Right ventricle myocardium superior (tissue), 1 donor: ENCODE results near the gene UBN2. TPM values are rescaled to one million over a fixed set of nuclear protein-coding genes. Genes with fewer than 3 reads are reported as not detected.

ENCODE experiments used
- ATAC-seq: fragments of 200-7000 bp; cut with Tn5 transposase; one replicate; pipeline ENCODE4 v1.9.1; 2020; ENCODE audit warnings: mild to moderate bottlenecking; ENCODE audit not compliant: poor library complexity
- DNase-seq: peaks from one replicate; pipeline ENCODE4 v3.0.0-alpha.2; 2020
- intact Hi-C: fragments of 100-400 bp; cut with DNase I; formaldehyde crosslinking; loops from one replicate; pipeline ENCODE4 v1.11.2; 2022
- total RNA-seq: library from RNA; stranded (reverse); fragmentation: NEBNext Ultra II Directional; extraction: Animal tissue kit (Norgen Biotek cat#: 25700); gene quantifications from one replicate; pipeline ENCODE4 v1.2.1, GENCODE V29; 2021
- donor health status: DM: no; HTN: yes; CAD: no; lungs with severe emphysema.

Gene UBN2
- total RNA-seq, 1 donor from 2014 or later: 11.9 TPM

DNA sequence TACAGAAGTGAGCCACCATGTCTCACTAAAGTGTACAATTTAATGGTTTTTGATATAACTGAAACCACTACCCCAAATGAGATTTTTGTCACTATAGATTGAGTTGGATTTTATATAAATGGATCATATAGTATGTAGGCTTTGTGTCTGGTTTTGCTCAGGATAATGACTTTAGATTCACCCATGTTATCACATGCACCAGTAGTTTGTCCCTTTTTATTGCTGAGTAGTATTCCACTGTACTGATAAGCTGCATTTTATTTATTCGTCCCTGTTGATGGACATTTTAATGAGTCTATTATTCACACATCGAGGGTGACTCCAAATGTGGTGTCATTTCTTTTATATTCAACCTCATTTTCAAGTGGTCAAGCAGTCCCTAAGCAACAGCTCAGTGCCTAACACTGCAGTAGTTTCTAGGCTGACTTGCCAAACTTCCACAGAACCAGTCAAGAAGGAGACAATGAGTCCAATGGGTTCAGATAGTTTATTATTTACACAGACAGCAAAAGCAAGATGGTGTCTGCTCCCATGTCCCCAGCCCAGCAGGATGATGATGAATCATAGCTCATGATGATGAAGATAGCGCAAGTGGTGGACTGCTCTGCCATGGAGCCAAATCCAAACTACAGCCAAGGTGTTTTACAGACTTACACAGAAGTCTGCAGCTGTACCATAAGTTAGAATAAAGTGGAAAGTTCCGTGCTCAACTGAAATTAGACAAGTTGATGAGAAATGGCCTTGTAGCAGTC lies 103.5 kb downstream of the UBN2 start:
- no peak for ATAC-seq
- DNase-seq: no peak
- intact Hi-C loops: no loop called here

DNA sequence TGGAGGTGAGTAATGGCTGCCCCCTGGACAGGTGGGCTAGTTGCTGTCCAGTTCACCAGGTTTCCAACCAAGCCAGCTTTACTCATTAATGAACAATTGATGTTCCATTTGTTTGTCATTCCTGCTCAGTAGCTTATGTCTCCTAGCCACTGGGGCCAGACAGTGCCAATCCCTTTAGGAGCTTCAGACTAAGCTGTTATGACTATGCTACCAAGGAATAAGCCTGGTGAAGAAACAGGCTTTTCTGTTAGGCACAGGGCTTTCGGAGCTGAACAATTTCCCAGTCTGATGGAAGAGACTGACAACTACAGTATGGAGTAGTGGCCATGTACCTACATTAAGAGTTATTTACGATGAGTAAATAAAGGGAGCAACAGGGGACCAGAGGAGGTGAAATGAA lies 108.0 kb downstream of the UBN2 start:
- ATAC-seq (no peak), DNase-seq (no peak)
- intact Hi-C loops: no loop called here

DNA sequence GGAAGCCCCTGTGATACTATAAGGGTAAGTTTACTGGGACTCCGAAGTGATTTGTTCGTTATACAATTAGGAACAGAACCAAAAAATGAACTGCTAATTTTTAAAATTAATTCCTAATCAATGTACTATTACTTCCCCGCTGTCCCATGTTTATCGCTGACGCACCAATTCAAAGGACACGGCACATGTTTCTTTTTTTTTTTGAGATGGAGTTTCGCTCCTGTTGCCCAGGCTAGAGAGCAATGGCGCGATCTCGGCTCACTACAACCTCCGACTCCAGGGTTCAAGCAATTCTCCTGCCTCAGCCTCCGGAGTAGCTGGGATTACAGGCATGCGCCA lies 108.6 kb downstream of the UBN2 start:
- DNase-seq: no peak
- intact Hi-C loops: no loop called here
- no peak for ATAC-seq

- intact Hi-C loops: no loop called here
- DNase-seq: peak; percentile 99
- peak; percentile 86 for ATAC-seq
Measured at GRCh38 chr7:139340037-139340807, 109.2 kb downstream of the UBN2 start.

- intact Hi-C loops: loop anchor here (1.0 kb wide), 1 partner anchor 19 kb away; the partner anchor contains the start of gene LUC7L2
- ATAC-seq (peak; percentile 5), DNase-seq (no peak)
Measured at GRCh38 chr7:139340808-139341057, 109.7 kb downstream of the UBN2 start.

DNA sequence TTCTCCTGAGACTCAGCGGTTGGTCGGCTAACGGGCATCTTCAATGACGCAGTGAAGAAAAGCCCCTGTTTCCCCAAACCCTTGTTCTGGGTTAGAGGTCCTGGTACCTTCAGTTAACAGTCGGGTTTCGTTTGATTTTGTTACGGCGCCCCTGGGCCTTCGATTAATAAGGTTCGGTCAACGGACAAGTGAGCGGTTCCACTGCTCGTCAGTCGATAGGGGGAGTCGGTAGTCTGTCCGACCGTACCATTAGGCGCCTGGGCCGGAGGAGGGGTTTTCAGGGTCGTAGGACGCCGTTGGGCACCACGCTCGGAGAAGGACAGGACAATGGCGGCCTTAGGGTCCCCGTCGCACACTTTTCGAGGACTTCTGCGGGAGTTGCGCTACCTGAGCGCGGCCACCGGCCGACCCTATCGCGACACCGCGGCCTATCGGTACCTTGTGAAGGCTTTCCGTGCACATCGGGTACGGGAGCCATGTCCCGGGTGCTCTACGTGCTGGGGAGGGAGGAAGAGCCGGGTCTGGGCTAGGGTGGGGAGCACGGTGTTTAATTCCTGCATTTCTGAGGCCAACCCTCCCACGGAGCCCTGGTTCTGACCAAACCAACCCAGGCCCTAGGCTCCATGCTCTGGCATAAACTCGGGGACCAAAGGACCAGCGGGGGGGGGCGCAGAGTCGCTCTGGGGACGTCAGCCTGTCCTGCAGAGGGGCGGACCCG lies 110.2 kb downstream of the UBN2 start, which contains the start of gene FMC1:
Gene FMC1 (plus strand): TSS at position 280 of the 718 bp plus-strand sequence. CDS start 48 bp downstream, at position 328.
- intact Hi-C loops: loop anchor here (1.0 kb wide), 1 partner anchor 18 kb away; the partner anchor contains the start of gene LUC7L2
- peak; percentile 94 for DNase-seq
- peak; percentile 87 for ATAC-seq

DNA sequence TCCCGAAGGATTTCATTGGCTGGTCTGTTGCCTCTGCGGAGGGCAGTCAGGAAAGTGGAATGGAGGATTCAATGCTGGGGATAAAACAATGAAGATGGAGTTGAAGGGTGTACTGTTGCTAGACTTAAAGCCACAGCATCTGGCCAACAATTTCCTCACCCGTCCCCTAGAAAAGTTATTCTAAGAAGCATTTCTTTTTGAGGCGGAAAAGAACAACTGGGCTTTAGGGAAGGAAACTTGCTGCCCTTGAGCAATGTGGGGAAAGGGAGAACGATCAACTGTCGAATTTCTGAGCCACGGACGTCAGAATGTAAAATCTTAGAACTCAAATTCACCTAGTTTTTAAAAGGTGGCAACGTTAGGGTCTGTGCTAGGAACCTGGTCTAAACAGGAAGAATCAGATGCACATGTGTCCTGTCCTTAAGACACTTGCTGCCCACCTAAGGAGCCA lies 110.8 kb downstream of the UBN2 start:
- DNase-seq (no peak), ATAC-seq (no peak)
- intact Hi-C loops: loop anchor here (1.0 kb wide), 1 partner anchor 18 kb away; the partner anchor contains the start of gene LUC7L2

DNA sequence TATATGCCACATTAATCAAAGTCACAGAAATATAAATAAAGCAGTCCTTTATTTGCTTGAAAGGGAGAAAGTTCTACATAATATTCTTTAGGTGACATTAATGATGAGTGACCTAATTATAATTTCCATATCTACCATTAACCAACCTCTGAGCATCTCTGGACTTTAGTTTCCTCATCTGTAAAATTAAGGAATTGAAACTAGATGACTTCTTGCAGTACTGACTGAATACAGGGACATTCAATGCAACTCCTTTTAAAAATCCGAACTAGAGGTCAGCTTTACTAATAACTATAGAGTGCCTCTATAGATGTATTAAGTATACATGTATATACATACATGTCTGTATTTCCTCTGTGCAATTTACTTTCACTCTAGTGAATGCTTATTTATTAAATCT lies 114.0 kb downstream of the UBN2 start:
- DNase-seq (no peak), ATAC-seq (no peak)
- intact Hi-C loops: no loop called here

DNA sequence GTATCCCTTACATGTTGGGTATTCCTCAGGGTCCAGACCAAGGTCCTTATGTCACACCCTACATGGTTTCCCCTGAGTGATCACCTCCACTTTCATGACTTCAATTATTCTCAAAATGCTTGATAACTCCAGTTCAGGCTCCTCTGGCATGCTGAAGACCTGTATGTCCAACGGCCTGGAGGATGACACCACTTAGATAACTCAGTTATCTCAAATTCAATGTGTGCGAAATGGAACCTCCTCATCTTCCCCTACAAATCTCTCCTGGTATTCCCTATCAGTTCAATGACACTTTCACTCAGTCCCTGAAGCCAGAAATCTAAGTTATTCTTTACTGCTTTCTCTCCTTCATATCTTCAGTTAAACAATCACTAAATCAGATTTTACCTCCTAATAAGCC lies 120.0 kb downstream of the UBN2 start:
- intact Hi-C loops: no loop called here
- DNase-seq: no peak
- ATAC-seq: no peak

DNA sequence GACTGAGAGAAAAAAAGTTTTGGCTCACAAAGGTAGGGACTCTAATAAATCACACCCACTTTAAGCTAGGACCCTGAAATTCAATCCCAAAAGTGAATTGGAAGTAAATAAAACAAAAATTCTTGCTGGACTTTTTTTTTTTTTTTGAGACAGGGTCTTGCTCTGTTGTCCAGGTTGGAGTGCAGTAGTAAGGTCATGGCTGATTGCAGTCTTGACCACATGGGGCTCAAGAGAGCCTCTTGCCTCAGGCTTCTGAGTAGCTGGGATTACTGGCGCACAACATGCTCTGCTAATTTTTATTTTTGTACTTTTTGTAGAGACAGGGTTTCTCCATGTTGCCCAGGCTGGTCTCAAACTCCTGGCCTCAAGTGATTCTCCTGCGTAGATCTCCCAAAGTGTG lies 123.7 kb downstream of the UBN2 start:
- ATAC-seq: no peak
- DNase-seq: no peak
- intact Hi-C loops: no loop called here

- no peak for DNase-seq
- ATAC-seq: no peak
- intact Hi-C loops: no loop called here
Measured at GRCh38 chr7:139355320-139355719, 124.3 kb downstream of the UBN2 start.

Other genes starting within 250 kb of the UBN2 start
- 2.1 TPM for gene KIAA1549, start 249.8 kb upstream of the UBN2 start, total RNA-seq
- 2.9 TPM for gene ZC3HAV1L, start 195.2 kb upstream of the UBN2 start, total RNA-seq
- gene ZC3HAV1, start 121.5 kb upstream of the UBN2 start, total RNA-seq: 6.5 TPM
- gene FMC1, start 110.1 kb downstream of the UBN2 start, total RNA-seq: 55.3 TPM
- 45.2 TPM for gene LUC7L2, start 128.7 kb downstream of the UBN2 start, total RNA-seq